ENCODE data around the gene CLCN1. TPM values are rescaled to one million over a fixed set of nuclear protein-coding genes. Genes with fewer than 3 reads are reported as not detected.
A peak's percentile ranks its signal among the peaks of the same experiment; 100 is the strongest.

Gene CLCN1
- total RNA-seq = under 1 TPM in 6 of 8 experiments, not detected in 2; 0.07 to 0.28 (median 0.15) TPM

GRCh38 chr7:143315776-143316175, at the start of gene CLCN1:
CLCN1 (plus strand) TSS chr7:143316111; CDS start chr7:143316213, 102 bp downstream.
- Histone ChIP-seq H3K4me3 (no peak within 1 kb of the TSS), H3K4me1 (replicated peaks in 1 of 2) (no peaks in the 10 kb centered on the region), H3K27ac (no peak within 1 kb of the TSS)
- ATAC-seq (replicated peaks in 6 of 8) = peak in 2 of 8 experiments; percentile 26 to 32
- in situ Hi-C loops (cut with MboI; ENCODE audit: low pct_unique_long_range_greater_than_20kb in 2 of 9, low sequenced_read_pairs in 9 of 9, unreplicated experiment in 9 of 9) = no loop called here
- WGBS, 10 experiments = 54 to 100% (median 90%) methylated on average over 1 to 2 of the region's 5 CpGs; no CpG with 5 or more reads in 6 of the 10 experiments

GRCh38 chr7:143269251-143269650, 46.7 kb upstream of the CLCN1 start:
- 92 to 100% (median 100%) methylated on average over 1 to 4 of the region's 5 CpGs; no CpG with 5 or more reads in 4 of the 10 experiments for WGBS, 10 experiments
- in situ Hi-C loops (cut with MboI; ENCODE audit: low pct_unique_long_range_greater_than_20kb in 2 of 9, low sequenced_read_pairs in 9 of 9, unreplicated experiment in 9 of 9) = no loop called here
- H3K27ac ChIP-seq = no peak overlapping the region
- no peak overlapping the region for H3K4me3 ChIP-seq
- no peak for ATAC-seq (replicated peaks in 6 of 8)
- no peaks in the 10 kb centered on the region for H3K4me1 ChIP-seq (replicated peaks in 1 of 2)

GRCh38 chr7:143271240-143271639, 44.7 kb upstream of the CLCN1 start:
- no peak overlapping the region for H3K4me3 ChIP-seq
- in situ Hi-C loops (cut with MboI; ENCODE audit: low pct_unique_long_range_greater_than_20kb in 2 of 9, low sequenced_read_pairs in 9 of 9, unreplicated experiment in 9 of 9) = no loop called here
- ATAC-seq (replicated peaks in 6 of 8) = no peak
- no peak overlapping the region for H3K27ac ChIP-seq
- H3K4me1 ChIP-seq (replicated peaks in 1 of 2) = no peaks in the 10 kb centered on the region
- 75 to 100% (median 100%) methylated on average over 1 of the region's 1 CpG for WGBS, 10 experiments

GRCh38 chr7:143272871-143273270, 43.0 kb upstream of the CLCN1 start:
- in situ Hi-C loops (cut with MboI; ENCODE audit: low pct_unique_long_range_greater_than_20kb in 2 of 9, low sequenced_read_pairs in 9 of 9, unreplicated experiment in 9 of 9) = no loop called here
- ATAC-seq (replicated peaks in 6 of 8) = no peak
- 70 to 100% (median 91%) methylated on average over 1 to 2 of the region's 2 CpGs; no CpG with 5 or more reads in 2 of the 10 experiments for WGBS, 10 experiments
- no peaks in the 10 kb centered on the region for H3K4me1 ChIP-seq (replicated peaks in 1 of 2)
- H3K27ac ChIP-seq = no peak overlapping the region
- no peak overlapping the region for H3K4me3 ChIP-seq

- in situ Hi-C loops (cut with MboI; ENCODE audit: low pct_unique_long_range_greater_than_20kb in 2 of 9, low sequenced_read_pairs in 9 of 9, unreplicated experiment in 9 of 9) = loop anchor here in 1 of 9 experiments (25.0 kb wide), 1 partner anchor 108 kb away; the partner anchor contains the start of gene ZYX
These were observed 36.5 kb upstream of the CLCN1 start for GRCh38 chr7:143279186-143280098.

GRCh38 chr7:143280160-143280559, 35.8 kb upstream of the CLCN1 start:
- Histone ChIP-seq H3K4me3 (no peak overlapping the region), H3K4me1 (replicated peaks in 1 of 2) (peaks cover 19 to 28% of the 10 kb centered on the region in 2 donors), H3K27ac (no peak overlapping the region)
- in situ Hi-C loops (cut with MboI; ENCODE audit: low pct_unique_long_range_greater_than_20kb in 2 of 9, low sequenced_read_pairs in 9 of 9, unreplicated experiment in 9 of 9) = loop anchor here in 1 of 9 experiments (25.0 kb wide), 1 partner anchor 107 kb away; the partner anchor contains the start of gene ZYX
- no peak for ATAC-seq (replicated peaks in 6 of 8)
- 22 to 100% (median 80%) methylated on average over 1 of the region's 1 CpG; no CpG with 5 or more reads in 5 of the 10 experiments for WGBS, 10 experiments

More at GRCh38 chr7:143279186-143280098, 36.5 kb upstream of the CLCN1 start:
- Histone ChIP-seq H3K4me1 (replicated peaks in 1 of 2) (peaks cover 19 to 24% of the 10 kb centered on the region in 2 donors), H3K27ac (peak overlapping the region in 1 of 2 donors; percentile 48), H3K4me3 (no peak overlapping the region)
- WGBS, 10 experiments = 20 to 56% (median 39%) methylated on average over 1 to 8 of the region's 8 CpGs
- peak; percentile 71 to 96 (median 80) for ATAC-seq (replicated peaks in 6 of 8)

GRCh38 chr7:143280566-143280965, 35.3 kb upstream of the CLCN1 start:
- in situ Hi-C loops (cut with MboI; ENCODE audit: low pct_unique_long_range_greater_than_20kb in 2 of 9, low sequenced_read_pairs in 9 of 9, unreplicated experiment in 9 of 9) = loop anchor here in 1 of 9 experiments (25.0 kb wide), 1 partner anchor 107 kb away; the partner anchor contains the start of gene ZYX
- Histone ChIP-seq H3K4me3 (no peak overlapping the region), H3K4me1 (replicated peaks in 1 of 2) (peaks cover 19 to 31% of the 10 kb centered on the region in 2 donors), H3K27ac (no peak overlapping the region)
- whole genome bisulfite sequencing, 10 experiments = 50 to 100% (median 94%) methylated on average over 1 to 2 of the region's 2 CpGs; no CpG with 5 or more reads in 1 of the 10 experiments
- no peak for ATAC-seq (replicated peaks in 6 of 8)

- WGBS, 10 experiments = 0 to 100% (median 76%) methylated on average over 1 to 2 of the region's 2 CpGs; no CpG with 5 or more reads in 2 of the 10 experiments
- Histone ChIP-seq H3K4me1 (replicated peaks in 1 of 2) (peaks cover 19 to 31% of the 10 kb centered on the region in 2 donors), H3K4me3 (no peak overlapping the region), H3K27ac (no peak overlapping the region)
- ATAC-seq (replicated peaks in 6 of 8) = no peak
- in situ Hi-C loops (cut with MboI; ENCODE audit: low pct_unique_long_range_greater_than_20kb in 2 of 9, low sequenced_read_pairs in 9 of 9, unreplicated experiment in 9 of 9) = loop anchor here in 1 of 9 experiments (25.0 kb wide), 1 partner anchor 106 kb away; the partner anchor contains the start of gene ZYX
These were observed 34.4 kb upstream of the CLCN1 start for GRCh38 chr7:143281529-143281928.

GRCh38 chr7:143282124-143282523, 33.8 kb upstream of the CLCN1 start:
- ATAC-seq (replicated peaks in 6 of 8) = no peak
- H3K27ac ChIP-seq = no peak overlapping the region
- no peak overlapping the region for H3K4me3 ChIP-seq
- 83 to 100% (median 93%) methylated on average over 1 to 7 of the region's 8 CpGs; no CpG with 5 or more reads in 5 of the 10 experiments for WGBS, 10 experiments
- H3K4me1 ChIP-seq (replicated peaks in 1 of 2) = peaks cover 19 to 31% of the 10 kb centered on the region in 2 donors
- in situ Hi-C loops (cut with MboI; ENCODE audit: low pct_unique_long_range_greater_than_20kb in 2 of 9, low sequenced_read_pairs in 9 of 9, unreplicated experiment in 9 of 9) = loop anchor here in 1 of 9 experiments (25.0 kb wide), 1 partner anchor 105 kb away; the partner anchor contains the start of gene ZYX

- in situ Hi-C loops (cut with MboI; ENCODE audit: low pct_unique_long_range_greater_than_20kb in 2 of 9, low sequenced_read_pairs in 9 of 9, unreplicated experiment in 9 of 9) = loop anchor here in 1 of 9 experiments (25.0 kb wide), 1 partner anchor 104 kb away; the partner anchor contains the start of gene ZYX
- WGBS, 10 experiments = 57 to 100% (median 80%) methylated on average over 1 to 4 of the region's 4 CpGs; no CpG with 5 or more reads in 3 of the 10 experiments
- Histone ChIP-seq H3K4me1 (replicated peaks in 1 of 2) (peaks cover 19 to 35% of the 10 kb centered on the region in 2 donors), H3K4me3 (no peak overlapping the region), H3K27ac (no peak overlapping the region)
- no peak for ATAC-seq (replicated peaks in 6 of 8)
These were observed 32.5 kb upstream of the CLCN1 start for GRCh38 chr7:143283381-143283780.

- in situ Hi-C loops (cut with MboI; ENCODE audit: low pct_unique_long_range_greater_than_20kb in 2 of 9, low sequenced_read_pairs in 9 of 9, unreplicated experiment in 9 of 9) = loop anchor here in 1 of 9 experiments (25.0 kb wide), 1 partner anchor 102 kb away; the partner anchor contains the start of gene ZYX
- Histone ChIP-seq H3K4me3 (no peak within 1 kb of the TSS), H3K27ac (no peak within 1 kb of the TSS), H3K4me1 (replicated peaks in 1 of 2) (peaks cover 14 to 25% of the 10 kb centered on the region in 2 donors)
- ATAC-seq (replicated peaks in 6 of 8) = no peak
- 50 to 100% (median 87%) methylated on average over 1 to 6 of the region's 19 CpGs; no CpG with 5 or more reads in 1 of the 10 experiments for WGBS, 10 experiments
These were observed 31.1 kb upstream of the CLCN1 start, which contains the start of gene TMEM139 for GRCh38 chr7:143284591-143285469. TMEM139 (plus strand) TSS chr7:143284958; CDS start chr7:143285958, 1,000 bp downstream.

GRCh38 chr7:143285470-143285778, 30.5 kb upstream of the CLCN1 start:
- in situ Hi-C loops (cut with MboI; ENCODE audit: low pct_unique_long_range_greater_than_20kb in 2 of 9, low sequenced_read_pairs in 9 of 9, unreplicated experiment in 9 of 9) = loop anchor here in 1 of 9 experiments (25.0 kb wide), 1 partner anchor 102 kb away; the partner anchor contains the start of gene ZYX
- Histone ChIP-seq H3K27ac (no peak overlapping the region), H3K4me1 (replicated peaks in 1 of 2) (peaks cover 20 to 25% of the 10 kb centered on the region in 2 donors), H3K4me3 (no peak overlapping the region)
- no peak for ATAC-seq (replicated peaks in 6 of 8)
- 83 to 100% (median 100%) methylated on average over 1 to 2 of the region's 3 CpGs; no CpG with 5 or more reads in 7 of the 10 experiments for WGBS, 10 experiments

All from motor neuron (in vitro differentiated cells).